ENCODE measurements around the gene MTMR1. TPM values are rescaled to one million over a fixed set of nuclear protein-coding genes. Genes with fewer than 3 reads are reported as not detected.

Gene MTMR1
- total and polyA plus RNA-seq, 2 donors (not counting 3 experiments of a cell fraction or from before 2014, with no cell fraction given) = 17.1 to 20.3 TPM

- CTCF ChIA-PET = no interaction called here
Measured at GRCh38 chrX:150805736-150806135, 112.5 kb downstream of the MTMR1 start.

More at GRCh38 chrX:150805736-150806135, 112.5 kb downstream of the MTMR1 start:
- dilution Hi-C loops (cut with MboI; ENCODE audit: extremely low pct_ligation_motif_present, low sequenced_read_pairs) = no loop called here
- no peak for TF ChIP-seq GATA2 (IDR thresholded peaks at IDR 0.05; ENCODE audit: insufficient read depth, insufficient read length, low read depth, low read length)
- TF ChIP-seq FOS (IDR thresholded peaks at IDR 0.05; ENCODE audit: borderline replicate concordance, insufficient read depth, low read length) = no peak
- TF ChIP-seq, protein P1, sequence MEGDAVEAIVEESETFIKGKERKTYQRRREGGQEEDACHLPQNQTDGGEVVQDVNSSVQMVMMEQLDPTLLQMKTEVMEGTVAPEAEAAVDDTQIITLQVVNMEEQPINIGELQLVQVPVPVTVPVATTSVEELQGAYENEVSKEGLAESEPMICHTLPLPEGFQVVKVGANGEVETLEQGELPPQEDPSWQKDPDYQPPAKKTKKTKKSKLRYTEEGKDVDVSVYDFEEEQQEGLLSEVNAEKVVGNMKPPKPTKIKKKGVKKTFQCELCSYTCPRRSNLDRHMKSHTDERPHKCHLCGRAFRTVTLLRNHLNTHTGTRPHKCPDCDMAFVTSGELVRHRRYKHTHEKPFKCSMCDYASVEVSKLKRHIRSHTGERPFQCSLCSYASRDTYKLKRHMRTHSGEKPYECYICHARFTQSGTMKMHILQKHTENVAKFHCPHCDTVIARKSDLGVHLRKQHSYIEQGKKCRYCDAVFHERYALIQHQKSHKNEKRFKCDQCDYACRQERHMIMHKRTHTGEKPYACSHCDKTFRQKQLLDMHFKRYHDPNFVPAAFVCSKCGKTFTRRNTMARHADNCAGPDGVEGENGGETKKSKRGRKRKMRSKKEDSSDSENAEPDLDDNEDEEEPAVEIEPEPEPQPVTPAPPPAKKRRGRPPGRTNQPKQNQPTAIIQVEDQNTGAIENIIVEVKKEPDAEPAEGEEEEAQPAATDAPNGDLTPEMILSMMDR (IDR thresholded peaks at IDR 0.05; ENCODE audit: extremely low read depth in 1 of 2, insufficient read depth in 1 of 2, low read depth in 1 of 2, low read length in 2 of 2) = no peak
- TF ChIP-seq, protein P2, sequence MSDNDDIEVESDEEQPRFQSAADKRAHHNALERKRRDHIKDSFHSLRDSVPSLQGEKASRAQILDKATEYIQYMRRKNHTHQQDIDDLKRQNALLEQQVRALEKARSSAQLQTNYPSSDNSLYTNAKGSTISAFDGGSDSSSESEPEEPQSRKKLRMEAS (IDR thresholded peaks at IDR 0.05; ENCODE audit: insufficient read depth, insufficient read length) = no peak
- TF ChIP-seq MYC (IDR thresholded peaks at IDR 0.05; ENCODE audit: low read depth, low read length) = no peak
- TF ChIP-seq JUN (IDR thresholded peaks at IDR 0.05; ENCODE audit: borderline replicate concordance, insufficient read depth, insufficient read length, low read depth) = no peak
- TF ChIP-seq POLR2AphosphoS5 (IDR thresholded peaks at IDR 0.05; ENCODE audit: insufficient read depth, low read depth, low read length) = no peak
- TF ChIP-seq POLR2A (IDR thresholded peaks at IDR 0.05; ENCODE audit: low read depth, low read length) = no peak
- no peak for TF ChIP-seq EZH2 (IDR thresholded peaks at IDR 0.05; ENCODE audit: borderline replicate concordance, low read depth, low read length, severe bottlenecking)
- FAIRE-seq = no peak
- Histone ChIP-seq H4K20me1 (replicated peaks; ENCODE audit: control insufficient read depth, extremely low read depth, insufficient read depth, low read length) (no peaks in the 10 kb centered on the region), H3K4me3 (replicated peaks in 1 of 3; ENCODE audit: insufficient read depth in 1 of 3, low read depth in 1 of 3, low read length in 3 of 3) (no peak overlapping the region), H3K27ac (ENCODE audit: insufficient read depth, low read depth, low read length) (no peak overlapping the region), H3K36me3 (ENCODE audit: control insufficient read depth in 2 of 2, extremely low read depth in 1 of 2, insufficient read depth in 2 of 2, low read length in 2 of 2) (no peaks in the 10 kb centered on the region), H3K9me3 (replicated peaks; ENCODE audit: control insufficient read depth, insufficient read depth, low read length) (no peaks in the 10 kb centered on the region), H3K9ac (replicated peaks; ENCODE audit: extremely low read depth, insufficient read depth, low read length) (no peak overlapping the region), H3K4me2 (ENCODE audit: insufficient read depth, low read length) (no peak overlapping the region), H3K4me1 (ENCODE audit: control insufficient read depth, extremely low read depth, insufficient read depth, low read length) (no peaks in the 10 kb centered on the region), H3K9me1 (replicated peaks; ENCODE audit: control insufficient read depth, extremely low read depth, insufficient read depth, low read length) (no peaks in the 10 kb centered on the region), H3K27me3 (ENCODE audit: control insufficient read depth in 2 of 2, insufficient read depth in 2 of 2, low read length in 2 of 2) (no peaks in the 10 kb centered on the region), H2AFZ (ENCODE audit: low read depth, low read length) (no peak overlapping the region), H3K79me2 (ENCODE audit: control insufficient read depth, insufficient read depth, low read length) (no peaks in the 10 kb centered on the region)
- intact Hi-C loops (cut with micrococcal nuclease) = no loop called here
- no TSS peak for BruUV-seq (replicated peaks)
- POLR2A ChIA-PET = no interaction called here
- DNase-seq (ENCODE audit: low read depth, low spot score) = no peak

Measured in endothelial cell of umbilical vein (primary cell).